ENCODE measurements around the gene TECR.

- TF ChIP-seq CTCF (IDR thresholded peaks at IDR 0.05) (no peak), POLR2A (IDR thresholded peaks at IDR 0.05) (no peak)
Observed at GRCh38 chr19:14519245-14519859, 10.0 kb upstream of the TECR start.

All from lower leg skin (tissue), 3 donors.